ENCODE data around the gene GOLGA8G. TPM values are rescaled to one million over a fixed set of nuclear protein-coding genes. Genes with fewer than 3 reads are reported as not detected.
"Not testable (repeated sequence)": the region's sequence is repeated elsewhere in the genome, so short reads cannot be mapped to it uniquely, and the experiment has no call there.

GOLGA8G gene
- total RNA-seq, 1 experiment from 2014 or later: not detected

DNA sequence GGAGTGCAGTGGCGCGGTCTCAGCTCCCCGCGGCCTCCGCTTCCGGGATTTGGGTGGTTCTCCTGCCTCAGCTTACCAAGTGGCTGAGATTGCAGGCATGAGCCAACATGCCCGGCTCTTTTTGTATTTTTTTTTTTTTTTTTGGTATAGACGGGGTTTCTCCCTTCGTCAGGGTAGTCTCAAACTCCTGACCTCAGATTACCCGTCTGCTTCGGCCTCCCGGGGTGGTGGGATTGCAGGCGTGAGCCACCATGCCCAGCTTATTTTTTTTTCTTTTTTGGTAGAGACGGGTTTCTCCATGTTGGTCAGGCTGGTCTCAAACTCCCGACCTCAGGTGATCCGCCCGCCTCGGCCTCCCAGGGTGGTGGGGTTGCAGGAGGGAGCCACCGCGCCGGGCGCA lies 18.6 kb downstream of the GOLGA8G start:
- not testable (repeated sequence) for H3K18ac ChIP-seq (ENCODE audit: insufficient read length, low read depth, low read length); H3K4me1 Mint-ChIP-seq; H4K8ac ChIP-seq (replicated peaks; ENCODE audit: insufficient read length, low read depth, low read length); H4K91ac ChIP-seq (ENCODE audit: insufficient read length, low read depth, low read length); H2BK5ac ChIP-seq (ENCODE audit: insufficient read length, low read length); H2AK5ac ChIP-seq (ENCODE audit: insufficient read length, low read length); H3K4ac ChIP-seq (ENCODE audit: low read depth, low read length); H3K4me1 ChIP-seq (ENCODE audit: insufficient read depth, low read length); H2BK15ac ChIP-seq (ENCODE audit: low read depth, low read length); H4K5ac ChIP-seq (ENCODE audit: insufficient read length, low read depth, low read length); H3K27me3 Mint-ChIP-seq (ENCODE audit: low read depth); H3K79me2 ChIP-seq (ENCODE audit: insufficient read depth, low read length); H3T11ph ChIP-seq (ENCODE audit: low read length); H3K4me2 ChIP-seq (ENCODE audit: insufficient read depth, insufficient read length, low read length); DNase-seq; H3K23me2 ChIP-seq (ENCODE audit: insufficient read length, low read depth, low read length, poor library complexity, severe bottlenecking); H3K27me3 ChIP-seq (ENCODE audit: insufficient read depth, low read length); H3K36me3 Mint-ChIP-seq (ENCODE audit: insufficient read depth in 1 of 3, low read depth in 3 of 3); H3K9ac ChIP-seq (ENCODE audit: extremely low read depth, insufficient read length, low read length); H2AFZ ChIP-seq (ENCODE audit: low read length); H2BK20ac ChIP-seq (ENCODE audit: low read depth, low read length, poor library complexity, severe bottlenecking); H3K27ac ChIP-seq (ENCODE audit: insufficient read length, low read depth, low read length); H2BK12ac ChIP-seq (ENCODE audit: insufficient read length, low read depth, low read length); H2BK120ac ChIP-seq (ENCODE audit: low read depth, low read length, poor library complexity, severe bottlenecking); H3K56ac ChIP-seq (ENCODE audit: insufficient read length, low read depth, low read length); H3K27ac Mint-ChIP-seq; H3K14ac ChIP-seq (ENCODE audit: insufficient read depth, low read length); H3K9me3 Mint-ChIP-seq; H4K20me1 ChIP-seq (ENCODE audit: control insufficient read depth, insufficient read depth, insufficient read length); H3K23ac ChIP-seq (ENCODE audit: insufficient read length, low read depth, low read length); H3K9me3 ChIP-seq (ENCODE audit: control insufficient read depth, low read depth, low read length); H3K79me1 ChIP-seq (ENCODE audit: insufficient read depth, low read depth, low read length, poor library complexity, severe bottlenecking); H3K4me3 Mint-ChIP-seq
- WGBS (ENCODE audit: extremely low coverage, insufficient read length, low lambda C conversion rate): no CpG with 5 or more reads among the region's 22 CpGs

DNA sequence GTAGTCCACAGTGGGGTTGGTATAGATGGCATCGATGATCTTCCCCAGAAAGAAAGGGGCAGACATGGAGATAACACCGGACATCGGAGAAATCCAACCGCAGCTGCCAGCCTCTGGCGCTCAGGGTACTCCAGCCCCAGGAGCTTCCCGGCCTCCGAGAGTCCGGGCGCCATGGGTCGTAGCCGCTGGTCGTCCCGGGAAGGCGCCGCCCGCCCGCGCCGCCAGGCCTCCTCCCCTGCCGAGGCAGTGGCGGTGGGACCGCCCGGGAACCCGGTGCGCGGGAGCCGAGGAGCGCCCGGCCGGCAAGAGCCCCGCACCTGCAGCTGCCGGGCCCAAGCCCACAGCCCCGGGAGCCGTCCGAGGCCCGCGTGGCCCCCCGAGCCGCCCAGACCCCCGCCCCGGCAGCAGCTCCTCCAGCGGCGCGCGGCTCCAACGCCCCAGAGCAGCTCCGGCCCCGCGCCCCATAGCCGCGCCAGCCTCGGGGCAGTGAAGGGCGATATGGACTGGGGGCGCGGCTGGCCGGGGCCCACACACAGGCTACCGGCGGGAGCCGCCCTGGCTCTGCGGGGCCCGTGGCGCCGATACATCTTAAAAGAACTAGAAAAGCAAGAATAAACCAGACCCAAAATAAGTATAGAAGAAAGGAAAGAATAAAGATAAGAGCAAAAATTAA lies 24.4 kb downstream of the GOLGA8G start:
- H2BK15ac ChIP-seq (ENCODE audit: low read depth, low read length); H4K20me1 ChIP-seq (ENCODE audit: control insufficient read depth, insufficient read depth, insufficient read length); H3K27ac Mint-ChIP-seq; H3K14ac ChIP-seq (ENCODE audit: insufficient read depth, low read length); H2BK12ac ChIP-seq (ENCODE audit: insufficient read length, low read depth, low read length); H2BK20ac ChIP-seq (ENCODE audit: low read depth, low read length, poor library complexity, severe bottlenecking); H3K79me1 ChIP-seq (ENCODE audit: insufficient read depth, low read depth, low read length, poor library complexity, severe bottlenecking); DNase-seq; H3K56ac ChIP-seq (ENCODE audit: insufficient read length, low read depth, low read length); H3K23ac ChIP-seq (ENCODE audit: insufficient read length, low read depth, low read length); H3T11ph ChIP-seq (ENCODE audit: low read length); H3K9ac ChIP-seq (ENCODE audit: extremely low read depth, insufficient read length, low read length); H3K27me3 ChIP-seq (ENCODE audit: insufficient read depth, low read length); H3K9me3 Mint-ChIP-seq; H2BK120ac ChIP-seq (ENCODE audit: low read depth, low read length, poor library complexity, severe bottlenecking); H3K27ac ChIP-seq (ENCODE audit: insufficient read length, low read depth, low read length); H3K4me1 ChIP-seq (ENCODE audit: insufficient read depth, low read length); H3K23me2 ChIP-seq (ENCODE audit: insufficient read length, low read depth, low read length, poor library complexity, severe bottlenecking); H2BK5ac ChIP-seq (ENCODE audit: insufficient read length, low read length); H2AFZ ChIP-seq (ENCODE audit: low read length); H3K18ac ChIP-seq (ENCODE audit: insufficient read length, low read depth, low read length); H2AK5ac ChIP-seq (ENCODE audit: insufficient read length, low read length); H3K36me3 Mint-ChIP-seq (ENCODE audit: insufficient read depth in 1 of 3, low read depth in 3 of 3); H3K4ac ChIP-seq (ENCODE audit: low read depth, low read length); H3K4me2 ChIP-seq (ENCODE audit: insufficient read depth, insufficient read length, low read length); H3K9me3 ChIP-seq (ENCODE audit: control insufficient read depth, low read depth, low read length); H3K4me3 Mint-ChIP-seq; H4K5ac ChIP-seq (ENCODE audit: insufficient read length, low read depth, low read length); H3K79me2 ChIP-seq (ENCODE audit: insufficient read depth, low read length); H4K91ac ChIP-seq (ENCODE audit: insufficient read length, low read depth, low read length); H4K8ac ChIP-seq (replicated peaks; ENCODE audit: insufficient read length, low read depth, low read length); H3K27me3 Mint-ChIP-seq (ENCODE audit: low read depth); H3K4me1 Mint-ChIP-seq: not testable (repeated sequence)
- no CpG with 5 or more reads among the region's 63 CpGs for WGBS (ENCODE audit: extremely low coverage, insufficient read length, low lambda C conversion rate)

All from H9 (cell line).